ENCODE data around the gene ADGRE3.
"Not testable (repeated sequence)": the region's sequence is repeated elsewhere in the genome, so short reads cannot be mapped to it uniquely, and the experiment has no call there.

ADGRE3 gene

DNA sequence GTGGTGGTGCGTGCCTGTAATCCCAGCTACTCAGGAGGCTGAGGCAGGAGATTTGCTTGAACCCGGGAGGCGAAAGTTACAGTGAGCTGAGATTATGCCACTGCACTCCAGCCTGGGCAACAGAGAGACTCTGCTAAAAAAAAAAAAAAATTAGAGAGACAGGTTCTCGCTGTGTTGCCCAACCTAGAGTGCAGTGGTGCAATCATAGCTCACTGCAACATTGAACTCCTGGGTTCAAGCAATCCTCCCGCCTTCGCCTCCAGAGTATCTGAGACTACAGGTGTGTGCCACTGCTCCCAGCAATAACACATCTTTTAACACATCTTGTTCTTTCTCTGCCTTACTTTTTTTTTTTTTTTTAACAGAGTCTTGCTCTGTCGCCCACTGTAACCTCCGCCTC lies 59.0 kb downstream of the ADGRE3 start:
- H3K79me2 ChIP-seq (ENCODE audit: insufficient read depth, low read length), result no peaks in the 10 kb centered on the region
- H3K4me2 ChIP-seq (ENCODE audit: low read depth, low read length, poor library complexity, severe bottlenecking), result no peak overlapping the region
- H3K9me3 ChIP-seq (ENCODE audit: insufficient read depth, low read depth, low read length), result peaks cover 5% of the 10 kb centered on the region; the same call in 1 of the 2 replicates
- no peaks in the 10 kb centered on the region for H4K20me1 ChIP-seq (ENCODE audit: insufficient read depth, low read length, poor library complexity, severe bottlenecking)
- H3K4me3 ChIP-seq (ENCODE audit: low read length, poor library complexity, severe bottlenecking), result no peak overlapping the region
- no peak overlapping the region for H3K9ac ChIP-seq (ENCODE audit: low read depth, low read length, poor library complexity, severe bottlenecking)
- no peaks in the 10 kb centered on the region for H3K9me2 ChIP-seq (replicated peaks; ENCODE audit: low read depth, low read length)
- H3K4me1 ChIP-seq (ENCODE audit: insufficient read depth, low read length, poor library complexity, severe bottlenecking), result no peaks in the 10 kb centered on the region
- no peaks in the 10 kb centered on the region for H3K36me3 ChIP-seq (ENCODE audit: insufficient read depth, low read length)
- no peak overlapping the region for H2AFZ ChIP-seq (ENCODE audit: low read length)
- TF ChIP-seq EZH2phosphoT487 (IDR thresholded peaks at IDR 0.05; ENCODE audit: borderline replicate concordance), result no peak
- TF ChIP-seq, protein P1, sequence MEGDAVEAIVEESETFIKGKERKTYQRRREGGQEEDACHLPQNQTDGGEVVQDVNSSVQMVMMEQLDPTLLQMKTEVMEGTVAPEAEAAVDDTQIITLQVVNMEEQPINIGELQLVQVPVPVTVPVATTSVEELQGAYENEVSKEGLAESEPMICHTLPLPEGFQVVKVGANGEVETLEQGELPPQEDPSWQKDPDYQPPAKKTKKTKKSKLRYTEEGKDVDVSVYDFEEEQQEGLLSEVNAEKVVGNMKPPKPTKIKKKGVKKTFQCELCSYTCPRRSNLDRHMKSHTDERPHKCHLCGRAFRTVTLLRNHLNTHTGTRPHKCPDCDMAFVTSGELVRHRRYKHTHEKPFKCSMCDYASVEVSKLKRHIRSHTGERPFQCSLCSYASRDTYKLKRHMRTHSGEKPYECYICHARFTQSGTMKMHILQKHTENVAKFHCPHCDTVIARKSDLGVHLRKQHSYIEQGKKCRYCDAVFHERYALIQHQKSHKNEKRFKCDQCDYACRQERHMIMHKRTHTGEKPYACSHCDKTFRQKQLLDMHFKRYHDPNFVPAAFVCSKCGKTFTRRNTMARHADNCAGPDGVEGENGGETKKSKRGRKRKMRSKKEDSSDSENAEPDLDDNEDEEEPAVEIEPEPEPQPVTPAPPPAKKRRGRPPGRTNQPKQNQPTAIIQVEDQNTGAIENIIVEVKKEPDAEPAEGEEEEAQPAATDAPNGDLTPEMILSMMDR (conservative IDR thresholded peaks at IDR 0.05; ENCODE audit: low read length), result no peak
- no peaks in the 10 kb centered on the region for H3F3A ChIP-seq (ENCODE audit: low read depth)
- H3K27me3 ChIP-seq (ENCODE audit: insufficient read depth, low read length, poor library complexity, severe bottlenecking), result no peaks in the 10 kb centered on the region

DNA sequence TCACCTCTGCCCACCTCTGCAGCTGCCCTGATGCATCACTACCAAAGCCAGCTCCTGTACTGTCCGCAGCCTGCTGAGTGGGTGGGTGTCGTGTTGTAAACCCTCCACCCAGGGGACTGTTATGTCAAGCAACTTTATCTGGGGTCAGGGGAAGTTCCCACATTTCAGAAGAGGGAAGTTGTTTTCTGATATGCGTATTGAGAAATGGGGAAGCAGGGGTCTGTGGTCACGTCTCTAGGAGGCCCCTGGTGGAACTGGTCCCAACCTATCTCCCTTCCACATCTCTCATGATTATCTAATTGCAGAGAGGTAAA lies 60.6 kb downstream of the ADGRE3 start:
- no peak overlapping the region for H3K4me3 ChIP-seq (ENCODE audit: low read length, poor library complexity, severe bottlenecking)
- no peak overlapping the region for H3K9ac ChIP-seq (ENCODE audit: low read depth, low read length, poor library complexity, severe bottlenecking)
- H3K9me3 ChIP-seq (ENCODE audit: insufficient read depth, low read depth, low read length), result no peaks in the 10 kb centered on the region
- H3F3A ChIP-seq (ENCODE audit: low read depth), result no peaks in the 10 kb centered on the region
- TF ChIP-seq, protein P1 (conservative IDR thresholded peaks at IDR 0.05; ENCODE audit: low read length), result no peak
- no peak for TF ChIP-seq EZH2phosphoT487 (IDR thresholded peaks at IDR 0.05; ENCODE audit: borderline replicate concordance)
- H2AFZ ChIP-seq (ENCODE audit: low read length), result no peak overlapping the region
- no peaks in the 10 kb centered on the region for H4K20me1 ChIP-seq (ENCODE audit: insufficient read depth, low read length, poor library complexity, severe bottlenecking)
- H3K36me3 ChIP-seq (ENCODE audit: insufficient read depth, low read length), result no peaks in the 10 kb centered on the region
- H3K79me2 ChIP-seq (ENCODE audit: insufficient read depth, low read length), result no peaks in the 10 kb centered on the region
- H3K27me3 ChIP-seq (ENCODE audit: insufficient read depth, low read length, poor library complexity, severe bottlenecking), result peaks cover 4% of the 10 kb centered on the region
- no peaks in the 10 kb centered on the region for H3K4me1 ChIP-seq (ENCODE audit: insufficient read depth, low read length, poor library complexity, severe bottlenecking)
- H3K4me2 ChIP-seq (ENCODE audit: low read depth, low read length, poor library complexity, severe bottlenecking), result no peak overlapping the region
- no peaks in the 10 kb centered on the region for H3K9me2 ChIP-seq (replicated peaks; ENCODE audit: low read depth, low read length)

DNA sequence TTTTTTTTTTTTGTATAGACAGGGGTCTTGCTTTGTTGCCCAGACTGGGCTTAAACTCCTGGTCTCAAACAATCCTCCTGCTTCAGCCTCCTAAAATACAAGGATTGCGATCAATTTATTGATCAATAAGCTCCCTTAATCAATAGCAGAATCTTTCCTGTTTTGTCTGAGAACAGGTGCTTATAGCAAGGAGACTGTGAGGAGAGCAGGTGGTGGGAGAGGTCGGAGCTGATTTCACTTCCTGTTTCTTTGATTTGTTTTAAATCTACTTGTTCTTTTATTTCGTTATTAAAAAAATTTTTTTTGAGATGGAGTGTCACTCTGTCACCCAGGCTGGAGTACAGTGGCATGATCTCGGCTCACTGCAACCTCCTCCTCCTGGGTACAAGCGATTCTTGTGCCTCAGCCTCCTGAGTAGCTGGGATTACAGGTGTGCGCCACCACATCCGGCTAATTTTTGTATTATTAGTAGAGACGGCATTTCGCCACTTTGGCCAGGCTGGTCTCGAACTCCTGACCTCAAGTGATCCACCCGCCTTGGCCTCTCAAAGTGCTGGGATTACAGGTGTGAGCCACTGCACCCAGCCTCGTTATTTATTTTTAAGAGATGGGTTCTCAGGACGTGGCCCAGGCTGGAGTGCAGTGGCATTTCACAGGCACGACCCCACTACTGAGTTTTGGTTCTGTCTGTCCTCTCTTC lies 61.1 kb downstream of the ADGRE3 start:
- not testable (repeated sequence) for H3F3A ChIP-seq (ENCODE audit: low read depth); H3K27me3 ChIP-seq (ENCODE audit: insufficient read depth, low read length, poor library complexity, severe bottlenecking); H2AFZ ChIP-seq (ENCODE audit: low read length); H3K9me3 ChIP-seq (ENCODE audit: insufficient read depth, low read depth, low read length); H4K20me1 ChIP-seq (ENCODE audit: insufficient read depth, low read length, poor library complexity, severe bottlenecking); H3K9ac ChIP-seq (ENCODE audit: low read depth, low read length, poor library complexity, severe bottlenecking); H3K79me2 ChIP-seq (ENCODE audit: insufficient read depth, low read length); H3K4me3 ChIP-seq (ENCODE audit: low read length, poor library complexity, severe bottlenecking); H3K4me1 ChIP-seq (ENCODE audit: insufficient read depth, low read length, poor library complexity, severe bottlenecking); H3K36me3 ChIP-seq (ENCODE audit: insufficient read depth, low read length); H3K4me2 ChIP-seq (ENCODE audit: low read depth, low read length, poor library complexity, severe bottlenecking); H3K9me2 ChIP-seq (replicated peaks; ENCODE audit: low read depth, low read length)

GRCh38 chr19:14612657-14613056 lies 62.0 kb downstream of the ADGRE3 start:
- Histone ChIP-seq H3K79me2 (ENCODE audit: insufficient read depth, low read length) (no peaks in the 10 kb centered on the region), H3K9ac (ENCODE audit: low read depth, low read length, poor library complexity, severe bottlenecking) (no peak overlapping the region), H2AFZ (ENCODE audit: low read length) (no peak overlapping the region), H3K4me1 (ENCODE audit: insufficient read depth, low read length, poor library complexity, severe bottlenecking) (no peaks in the 10 kb centered on the region), H3K27me3 (ENCODE audit: insufficient read depth, low read length, poor library complexity, severe bottlenecking) (peaks cover 7% of the 10 kb centered on the region), H3F3A (ENCODE audit: low read depth) (no peaks in the 10 kb centered on the region), H3K9me3 (ENCODE audit: insufficient read depth, low read depth, low read length) (no peaks in the 10 kb centered on the region), H3K9me2 (replicated peaks; ENCODE audit: low read depth, low read length) (no peaks in the 10 kb centered on the region), H4K20me1 (ENCODE audit: insufficient read depth, low read length, poor library complexity, severe bottlenecking) (no peaks in the 10 kb centered on the region), H3K4me3 (ENCODE audit: low read length, poor library complexity, severe bottlenecking) (no peak overlapping the region), H3K4me2 (ENCODE audit: low read depth, low read length, poor library complexity, severe bottlenecking) (no peak overlapping the region), H3K36me3 (ENCODE audit: insufficient read depth, low read length) (no peaks in the 10 kb centered on the region)
- TF ChIP-seq EZH2phosphoT487 (IDR thresholded peaks at IDR 0.05; ENCODE audit: borderline replicate concordance), result no peak
- TF ChIP-seq, protein P1 (conservative IDR thresholded peaks at IDR 0.05; ENCODE audit: low read length), result no peak

GRCh38 chr19:14612242-14612641 lies 62.4 kb downstream of the ADGRE3 start:
- not testable (repeated sequence) for H3K9ac ChIP-seq (ENCODE audit: low read depth, low read length, poor library complexity, severe bottlenecking); H2AFZ ChIP-seq (ENCODE audit: low read length); H3K27me3 ChIP-seq (ENCODE audit: insufficient read depth, low read length, poor library complexity, severe bottlenecking); H3K79me2 ChIP-seq (ENCODE audit: insufficient read depth, low read length); H3K4me1 ChIP-seq (ENCODE audit: insufficient read depth, low read length, poor library complexity, severe bottlenecking); H3K36me3 ChIP-seq (ENCODE audit: insufficient read depth, low read length); H3K9me2 ChIP-seq (replicated peaks; ENCODE audit: low read depth, low read length); H3K4me2 ChIP-seq (ENCODE audit: low read depth, low read length, poor library complexity, severe bottlenecking); H3F3A ChIP-seq (ENCODE audit: low read depth); H3K4me3 ChIP-seq (ENCODE audit: low read length, poor library complexity, severe bottlenecking); H3K9me3 ChIP-seq (ENCODE audit: insufficient read depth, low read depth, low read length); H4K20me1 ChIP-seq (ENCODE audit: insufficient read depth, low read length, poor library complexity, severe bottlenecking)

Measured in Loucy (cell line).